HepG2 (cell line): Measurements from ENCODE around the gene SLC43A3. TPM values are rescaled to one million over a fixed set of nuclear protein-coding genes. Genes with fewer than 3 reads are reported as not detected.

Experiments used
- ARID4A ChIP-seq: sonication (generic); formaldehyde crosslinking; IDR thresholded peaks from 2 replicates; pipeline ENCODE4 v1.5.0; 2020; ENCODE audit warnings: mild to moderate bottlenecking, missing genetic modification reagents, borderline replicate concordance
- BCLAF1 ChIP-seq: fragments of 450-650 bp; IDR thresholded peaks from 2 replicates; pipeline ENCODE4 v1.6.1; 2017; ENCODE audit warnings: mild to moderate bottlenecking
- CERS6 ChIP-seq: sonication (generic); formaldehyde crosslinking; IDR thresholded peaks from 2 replicates; pipeline ENCODE4 v1.5.0; 2020; ENCODE audit warnings: missing genetic modification reagents
- CTCF ChIP-seq: sonication (generic); formaldehyde crosslinking; IDR thresholded peaks from 2 replicates; pipeline ENCODE4 v1.5.0; 2020; ENCODE audit warnings: mild to moderate bottlenecking, missing genetic modification reagents, moderate library complexity
- FUBP1 ChIP-seq: sonication (generic); formaldehyde crosslinking; IDR thresholded peaks from 2 replicates; pipeline ENCODE4 v1.5.1; 2020; ENCODE audit warnings: missing genetic modification reagents, mild to moderate bottlenecking, borderline replicate concordance
- KLF15 ChIP-seq: sonication (generic); formaldehyde crosslinking; IDR thresholded peaks from 2 replicates; pipeline ENCODE4 v1.8.1; 2023; ENCODE audit warnings: borderline replicate concordance, mild to moderate bottlenecking, inconsistent platforms, missing genetic modification reagents, mixed read lengths
- MAFF ChIP-seq: IDR thresholded peaks from 2 replicates; pipeline ENCODE4 v1.6.1; 2011; ENCODE audit warnings: low read depth, low read length, improper control_type of control experiment
- MAFG ChIP-seq: sonication (generic); formaldehyde crosslinking; IDR thresholded peaks from 2 replicates; pipeline ENCODE4 v1.5.1; 2020; ENCODE audit warnings: mild to moderate bottlenecking, missing genetic modification reagents
- SAP130 ChIP-seq: IDR thresholded peaks from 2 replicates; pipeline ENCODE4 v1.6.1; 2016; ENCODE audit warnings: low read depth
- SRY ChIP-seq: sonication (generic); formaldehyde crosslinking; IDR thresholded peaks from 2 replicates; pipeline ENCODE4 v1.8.0; 2022; ENCODE audit warnings: mild to moderate bottlenecking, missing genetic modification reagents
- ZHX1 ChIP-seq: sonication (generic); formaldehyde crosslinking; IDR thresholded peaks from 2 replicates; pipeline ENCODE4 v1.8.1; 2022; ENCODE audit warnings: low read depth, mild to moderate bottlenecking, missing genetic modification reagents
- ZNF367 ChIP-seq: sonication (generic); formaldehyde crosslinking; IDR thresholded peaks from 2 replicates; pipeline ENCODE4 v1.4.0; 2020; ENCODE audit warnings: missing genetic modification reagents, borderline replicate concordance
- ZNF501 ChIP-seq: sonication (generic); formaldehyde crosslinking; IDR thresholded peaks from 2 replicates; pipeline ENCODE4 v1.5.1; 2020; ENCODE audit warnings: mild to moderate bottlenecking, moderate library complexity, missing genetic modification reagents
- ZNF652 ChIP-seq: IDR thresholded peaks from 2 replicates; pipeline ENCODE4 v1.6.1; 2016; ENCODE audit warnings: low read depth, borderline replicate concordance
- ZNF777 ChIP-seq: sonication (generic); formaldehyde crosslinking; IDR thresholded peaks from 2 replicates; pipeline ENCODE4 v1.4.0; 2020; ENCODE audit warnings: missing genetic modification reagents
- polyA plus RNA-seq, 8 experiments: library from polyadenylated mRNA; depleted of rRNA in 3 of 8; stranded (reverse) in 7 of 8; unstranded in 1 of 8; fragments of >200 nt; fragmentation: Illumina TruSeq in 4 of 8; extraction: Trizol in 4 of 8; gene quantifications; 2 replicates each; pipeline versions ENCODE4 v1.2.1 to v1.2.3, GENCODE V29; 2011 to 2016; ENCODE audit warnings: low read depth in 4 of 8, missing spikeins in 1 of 8, mixed read lengths in 1 of 8; ENCODE audit not compliant: insufficient read depth in 1 of 8
- total RNA-seq, 5 experiments: library from RNA; depleted of rRNA; stranded (reverse); fragments of >200 nt; fragmentation: Illumina TruSeq; extraction: Trizol; gene quantifications; 2 replicates each; pipeline ENCODE4 v1.2.3, GENCODE V29; 2016; ENCODE audit warnings: low read depth in 1 of 5

The SLC43A3 gene
- total and polyA plus RNA-seq, 2 of the 13 experiments (the other 11 are each of a cell fraction or from before 2014, with no cell fraction given): 2.6 TPM; not detected in 1

GRCh38 chr11:57457643-57458023 lies 30.7 kb upstream of the SLC43A3 start (continued):
- TF ChIP-seq ZHX1 (no peak), ARID4A (CRISPR knock-in tag) (peak; percentile 18; the same call in 1 of the 2 replicates), ZNF777 (peak; percentile 46; the same call in 1 of the 2 replicates), ZNF367 (CRISPR knock-in tag) (no peak), MAFF (no peak), CTCF (CRISPR knock-in tag) (no peak), ZNF652 (no peak), CERS6 (no peak), KLF15 (no peak), MAFG (CRISPR knock-in tag) (no peak), SAP130 (CRISPR knock-in tag) (0 out of 2 replicates have a peak, but pooled peaks have one; percentile 14), SRY (CRISPR knock-in tag) (no peak), BCLAF1 (no peak), FUBP1 (CRISPR knock-in tag) (0 out of 2 replicates have a peak, but pooled peaks have one; percentile 48), ZNF501 (no peak)
